VCaP (cell line): ENCODE measurements around the gene PTPN2.
"Not testable (repeated sequence)": the region's sequence is repeated elsewhere in the genome, so short reads cannot be mapped to it uniquely, and the experiment has no call there.

Experiments used
- H3K27ac ChIP-seq: fragments of 450-650 bp; 2 replicates; pipeline ENCODE4 v1.5.1; 2017
- TF ChIP-seq, protein P1 (sequence below): fragments of 450-650 bp; conservative IDR thresholded peaks from 2 replicates; pipeline ENCODE4 v1.5.1; 2017; ENCODE audit warnings: mild to moderate bottlenecking, moderate library complexity

PTPN2 gene

GRCh38 chr18:12879840-12880540 lies 4.0 kb downstream of the PTPN2 start:
- no peak overlapping the region for H3K27ac ChIP-seq
- TF ChIP-seq, protein P1, sequence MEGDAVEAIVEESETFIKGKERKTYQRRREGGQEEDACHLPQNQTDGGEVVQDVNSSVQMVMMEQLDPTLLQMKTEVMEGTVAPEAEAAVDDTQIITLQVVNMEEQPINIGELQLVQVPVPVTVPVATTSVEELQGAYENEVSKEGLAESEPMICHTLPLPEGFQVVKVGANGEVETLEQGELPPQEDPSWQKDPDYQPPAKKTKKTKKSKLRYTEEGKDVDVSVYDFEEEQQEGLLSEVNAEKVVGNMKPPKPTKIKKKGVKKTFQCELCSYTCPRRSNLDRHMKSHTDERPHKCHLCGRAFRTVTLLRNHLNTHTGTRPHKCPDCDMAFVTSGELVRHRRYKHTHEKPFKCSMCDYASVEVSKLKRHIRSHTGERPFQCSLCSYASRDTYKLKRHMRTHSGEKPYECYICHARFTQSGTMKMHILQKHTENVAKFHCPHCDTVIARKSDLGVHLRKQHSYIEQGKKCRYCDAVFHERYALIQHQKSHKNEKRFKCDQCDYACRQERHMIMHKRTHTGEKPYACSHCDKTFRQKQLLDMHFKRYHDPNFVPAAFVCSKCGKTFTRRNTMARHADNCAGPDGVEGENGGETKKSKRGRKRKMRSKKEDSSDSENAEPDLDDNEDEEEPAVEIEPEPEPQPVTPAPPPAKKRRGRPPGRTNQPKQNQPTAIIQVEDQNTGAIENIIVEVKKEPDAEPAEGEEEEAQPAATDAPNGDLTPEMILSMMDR, result no peak

DNA sequence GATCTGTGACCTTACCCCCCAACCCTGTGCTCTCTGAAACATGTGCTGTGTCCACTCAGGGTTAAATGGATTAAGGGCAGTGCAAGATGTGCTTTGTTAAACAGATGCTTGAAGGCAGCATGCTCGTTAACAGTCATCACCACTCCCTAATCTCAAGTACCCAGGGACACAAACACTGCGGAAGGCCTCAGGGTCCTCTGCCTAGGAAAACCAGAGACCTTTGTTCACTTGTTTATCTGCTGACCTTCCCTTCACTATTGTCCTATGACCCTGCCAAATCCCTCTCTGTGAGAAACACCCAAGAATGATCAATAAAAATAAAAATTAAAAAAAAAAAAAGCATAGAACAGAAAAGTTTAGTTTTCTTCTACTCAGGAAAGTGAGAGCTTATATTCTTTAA lies 9.0 kb downstream of the PTPN2 start:
- peak overlapping the region; percentile 31 for H3K27ac ChIP-seq

GRCh38 chr18:12873961-12874567 lies 10.0 kb downstream of the PTPN2 start:
- H3K27ac ChIP-seq, result not testable (repeated sequence)

GRCh38 chr18:12872408-12872807 lies 11.6 kb downstream of the PTPN2 start:
- H3K27ac ChIP-seq, result no peak overlapping the region
- TF ChIP-seq, protein P1, result no peak

- TF ChIP-seq, protein P1, result no peak
- no peak overlapping the region for H3K27ac ChIP-seq
These were observed 15.5 kb downstream of the PTPN2 start for GRCh38 chr18:12868576-12868975.

DNA sequence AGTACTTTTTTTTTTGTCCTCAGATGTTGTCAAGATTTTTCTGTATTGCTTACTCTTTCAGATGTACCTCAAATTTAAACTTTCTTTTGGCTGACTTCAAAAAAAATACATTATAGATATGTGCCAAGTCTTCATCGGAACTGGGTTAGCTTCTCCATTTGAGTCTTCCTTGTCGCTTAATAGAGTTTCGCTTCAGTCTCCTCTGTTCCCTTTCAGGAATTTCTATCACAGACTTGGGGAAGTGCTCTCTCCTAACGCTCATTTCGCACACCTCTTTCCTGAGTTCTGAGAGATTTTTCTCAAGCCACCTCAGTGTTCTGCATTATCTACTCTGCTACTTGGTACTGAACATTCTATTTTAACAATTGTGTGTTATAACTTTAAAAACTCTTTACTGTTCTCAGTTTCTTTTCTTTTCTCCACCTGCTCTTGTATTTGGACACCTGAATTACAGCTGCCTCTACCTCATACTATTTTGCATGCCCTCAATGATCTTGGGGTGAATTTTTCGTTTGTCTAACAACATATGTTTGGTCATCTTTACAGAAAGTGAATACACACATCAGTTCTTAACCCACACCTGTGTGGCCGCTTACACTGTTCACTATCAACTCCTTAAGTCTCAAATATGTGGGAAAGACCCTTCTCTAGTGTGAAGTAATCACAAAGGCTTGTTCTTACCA lies 16.5 kb downstream of the PTPN2 start:
- H3K27ac ChIP-seq, result no peak overlapping the region

DNA sequence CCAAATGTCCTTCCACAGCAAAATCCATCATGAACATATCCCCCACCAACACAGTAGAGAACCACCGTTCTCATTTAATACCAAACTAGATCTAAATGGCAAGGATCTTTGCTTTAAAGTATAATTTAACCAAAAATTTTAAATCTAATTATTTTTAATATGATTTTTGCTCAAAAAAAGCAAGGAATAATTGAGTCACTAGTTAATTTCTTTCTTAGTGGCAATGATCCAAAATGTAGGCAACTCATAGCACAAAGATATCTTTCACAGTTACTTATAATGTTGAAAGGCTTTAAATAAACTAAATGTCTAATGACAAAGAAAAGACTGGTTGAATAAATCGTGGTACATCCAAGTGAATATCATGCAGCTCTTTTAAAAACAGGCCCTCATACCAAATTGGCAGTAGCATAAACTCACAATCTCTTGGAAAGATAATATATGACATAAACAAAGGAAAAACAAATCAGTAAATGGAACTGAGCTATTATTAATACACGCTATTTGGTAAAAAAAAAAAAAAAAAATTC lies 20.3 kb downstream of the PTPN2 start:
- peak overlapping the region; percentile 58 for H3K27ac ChIP-seq
- TF ChIP-seq, protein P1, result no peak

More for the DNA sequence above, 16.5 kb downstream of the PTPN2 start:
- TF ChIP-seq, protein P1, result no peak

GRCh38 chr18:12862874-12863482 lies 21.1 kb downstream of the PTPN2 start:
- peak overlapping the region; percentile 58 for H3K27ac ChIP-seq
- TF ChIP-seq, protein P1, result no peak
